NCI-H2171 treated with DMSO at 0.1 percent for 48 hours (cell line): ENCODE measurements around the gene MARVELD3.
"Not testable (repeated sequence)": the region's sequence is repeated elsewhere in the genome, so short reads cannot be mapped to it uniquely, and the experiment has no call there.

ENCODE experiments used
- DNase-seq: peaks from one replicate; lab custom pipeline; 2025; lab: John Stamatoyannopoulos, UW

MARVELD3 gene

DNA sequence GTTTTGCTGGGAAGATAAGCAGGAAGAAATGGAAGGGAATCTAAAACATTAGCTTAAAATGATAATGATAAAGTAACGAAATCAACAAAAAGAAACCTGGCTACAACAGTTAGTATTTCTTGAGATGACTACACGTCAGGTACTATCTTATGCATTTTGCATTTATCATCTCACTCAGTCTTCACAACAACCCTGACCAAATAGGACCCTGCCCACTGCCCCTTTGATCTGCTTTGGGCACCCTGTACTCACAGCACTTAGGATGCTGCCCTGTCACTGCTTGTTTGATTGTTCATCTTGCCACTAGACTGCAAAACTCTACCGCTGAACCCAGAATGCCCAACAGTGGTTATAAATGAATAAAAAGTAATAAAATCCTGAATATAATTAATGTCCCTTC is 45.2 kb downstream of the MARVELD3 start:
- DNase-seq, result no peak

DNA sequence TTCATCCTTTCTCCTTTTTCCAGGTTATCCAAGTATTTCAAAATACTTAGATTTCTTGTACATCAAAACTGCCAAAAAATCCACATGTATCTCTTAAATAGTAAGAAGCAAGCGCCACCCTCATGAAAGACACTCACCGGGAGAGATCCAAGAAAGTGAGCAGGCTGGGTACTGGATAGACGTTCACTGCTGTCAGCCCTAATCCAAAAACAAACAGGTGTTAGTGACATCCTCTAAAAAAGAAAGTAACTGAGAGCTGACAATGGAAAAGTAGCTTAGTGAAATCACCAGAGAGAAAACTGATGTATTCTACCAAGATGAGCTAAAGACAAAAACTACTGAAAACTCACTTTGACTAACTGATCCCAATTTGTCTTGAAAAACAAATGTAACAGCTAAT is 46.1 kb downstream of the MARVELD3 start:
- DNase-seq, result no peak

DNA sequence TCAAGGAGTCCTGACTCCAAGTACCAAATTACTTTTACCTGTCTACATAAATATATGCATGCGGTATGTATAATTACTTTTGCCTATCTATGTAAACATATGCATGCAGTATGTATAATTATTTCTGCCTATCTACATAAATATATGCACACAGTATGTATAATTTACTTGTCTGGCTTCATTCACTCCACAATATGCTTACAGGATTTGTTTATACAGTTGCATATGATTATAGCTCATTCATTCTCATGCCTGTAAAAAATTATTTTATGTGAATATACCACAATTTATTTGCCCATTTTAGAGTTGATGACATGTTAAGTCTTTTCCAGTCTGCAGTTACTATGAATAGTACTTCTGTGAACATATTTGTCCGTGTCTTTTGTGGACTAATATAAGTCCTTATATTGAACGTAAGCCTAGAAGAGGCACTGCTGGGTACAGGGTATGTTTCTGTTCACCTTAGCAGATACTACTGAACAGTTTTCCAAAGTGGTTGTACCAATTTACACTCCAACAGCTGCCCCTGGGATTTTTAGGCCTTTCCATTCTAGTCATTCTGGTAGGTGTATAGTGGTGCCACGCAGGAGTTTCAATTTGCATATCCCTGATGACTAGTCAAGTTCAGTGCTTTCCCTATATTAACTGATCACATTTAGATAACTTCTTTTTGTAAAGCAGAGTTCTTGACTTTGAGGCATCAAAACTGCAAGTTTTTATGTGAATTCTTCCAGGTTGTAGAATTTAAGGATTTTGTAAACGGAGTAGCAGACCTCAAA is 47.0 kb downstream of the MARVELD3 start:
- no peak for DNase-seq

DNA sequence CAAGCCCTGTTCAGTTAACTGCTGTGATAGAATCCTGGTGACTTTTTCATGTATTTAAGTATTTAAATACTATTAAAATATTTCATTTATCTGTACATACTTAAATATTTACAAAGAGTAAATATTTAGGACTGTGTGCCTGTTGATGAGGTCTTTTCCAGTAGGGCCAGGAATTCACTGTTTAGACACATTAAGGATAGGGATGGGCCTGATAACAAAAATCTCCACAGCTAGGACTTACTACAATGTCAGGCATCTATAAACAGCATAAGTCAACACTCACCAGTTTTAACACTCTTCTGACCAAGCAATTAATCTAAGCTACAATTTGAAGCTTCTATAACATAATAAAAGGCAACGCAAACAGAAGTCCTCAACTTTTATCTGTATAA is 47.6 kb downstream of the MARVELD3 start:
- no peak for DNase-seq

DNA sequence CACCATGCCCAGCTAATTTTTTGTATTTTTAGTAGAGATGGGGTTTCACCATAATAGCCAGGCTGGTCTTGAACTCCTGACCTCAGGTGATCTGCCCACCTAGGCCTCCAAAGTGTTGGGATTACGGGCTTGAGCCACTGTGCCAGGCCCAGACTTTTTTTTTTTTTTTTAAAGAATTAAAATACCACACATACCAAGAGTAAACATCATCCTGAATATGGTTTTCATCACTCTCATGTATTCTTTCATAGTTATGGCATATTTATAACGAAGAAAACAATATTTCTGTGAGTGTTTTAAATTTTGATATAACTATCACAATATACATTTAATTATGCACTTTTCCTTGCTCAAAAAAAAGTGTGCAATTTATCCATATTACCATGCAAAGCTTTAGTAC is 48.2 kb downstream of the MARVELD3 start:
- no peak for DNase-seq

DNA sequence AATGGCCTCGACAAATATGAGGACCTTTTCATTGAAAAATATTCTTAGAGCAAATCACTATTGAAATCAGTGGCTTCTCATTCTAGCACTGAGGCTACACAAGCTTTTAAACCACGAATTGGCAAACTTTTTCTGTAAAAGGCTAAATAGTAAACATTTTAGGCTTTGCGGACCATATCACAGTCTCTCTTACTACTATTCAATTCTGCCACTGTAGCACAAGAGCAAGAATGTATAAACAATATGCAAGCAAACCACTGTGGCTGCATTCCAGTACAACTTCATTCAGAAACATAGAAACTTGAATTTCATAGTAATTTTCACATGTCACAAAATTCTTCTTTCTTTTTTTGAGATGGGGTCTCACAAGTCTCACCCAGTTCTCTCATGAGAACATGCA is 49.4 kb downstream of the MARVELD3 start:
- no peak for DNase-seq

DNA sequence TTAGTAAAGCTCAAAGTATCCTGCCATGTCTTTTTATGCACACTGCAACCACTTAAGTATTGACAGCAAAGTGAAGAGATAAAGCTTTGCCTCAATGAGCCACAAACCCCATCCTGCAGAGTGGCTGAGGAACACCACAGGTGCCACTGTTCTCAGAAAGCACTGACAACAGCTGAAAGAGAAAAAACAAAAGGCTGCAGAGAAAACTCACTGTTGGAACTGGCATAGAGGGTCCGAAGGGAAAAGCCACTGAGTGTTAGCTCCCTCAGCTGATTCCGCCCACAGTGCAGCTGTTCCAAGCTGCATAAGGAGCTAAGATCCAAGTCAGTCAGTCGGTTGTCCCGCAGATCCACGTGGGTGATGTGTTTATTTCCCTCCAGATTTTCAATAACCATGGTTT is 50.3 kb downstream of the MARVELD3 start:
- no peak for DNase-seq

DNA sequence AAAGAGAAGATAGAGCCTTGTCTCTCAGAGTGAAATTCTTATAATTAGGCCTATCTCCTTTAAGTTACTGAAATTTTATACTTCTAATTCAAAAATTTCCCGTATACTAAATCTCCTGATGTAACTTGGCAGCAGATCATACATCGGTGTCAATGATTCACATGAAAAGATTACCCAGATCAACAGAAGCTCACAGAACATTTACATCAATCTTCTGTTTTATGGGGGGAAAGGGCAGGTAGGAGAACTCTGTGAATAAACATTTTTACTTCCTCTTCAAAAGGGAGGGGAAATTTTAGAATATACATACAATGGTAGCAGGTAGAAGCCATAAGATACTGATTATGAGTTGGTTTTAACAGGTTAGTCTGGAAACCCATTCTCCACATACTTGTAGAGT is 55.4 kb downstream of the MARVELD3 start:
- DNase-seq, result no peak

DNA sequence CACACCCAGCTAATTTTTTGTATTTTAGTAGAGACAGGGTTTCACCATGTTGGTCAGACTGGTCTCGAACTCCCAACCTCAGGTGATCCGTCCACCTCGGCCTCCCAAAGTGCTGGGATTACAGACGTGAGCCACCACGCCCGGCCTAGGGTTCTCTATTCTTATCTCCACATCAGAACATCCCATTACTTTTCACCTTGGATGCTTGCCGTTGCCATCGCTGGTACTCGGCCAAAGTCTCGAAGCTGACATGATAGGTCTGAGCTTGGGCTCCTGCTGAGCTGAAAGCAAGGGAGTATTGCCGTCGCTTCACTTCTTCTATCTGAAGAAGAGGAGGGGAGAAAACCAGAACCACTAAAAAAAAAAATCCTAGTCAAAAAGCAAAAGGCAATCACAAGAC is 58.3 kb downstream of the MARVELD3 start:
- not testable (repeated sequence) for DNase-seq
